Measurements from ENCODE around the gene ENOX1.

DNA sequence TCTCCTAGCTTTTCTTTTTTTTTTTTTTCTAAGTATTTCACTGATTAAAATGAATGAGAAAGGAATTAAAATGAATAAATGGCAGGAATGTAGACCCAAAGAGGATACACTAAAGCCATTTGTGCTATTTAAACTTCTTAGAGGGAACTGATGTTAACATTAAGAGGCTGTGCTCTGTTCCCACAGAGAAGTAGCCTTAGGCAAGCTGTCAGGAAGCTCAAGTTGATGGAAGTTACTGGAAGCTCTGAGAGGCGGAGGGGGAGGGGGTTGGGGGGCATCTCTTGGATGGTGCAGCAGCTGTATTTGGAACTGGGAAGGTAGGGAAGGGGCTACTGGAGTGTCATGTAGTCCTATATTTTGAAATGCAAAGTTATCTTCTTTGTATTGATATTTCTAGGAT, 595.2 kb downstream of the ENOX1 start:
- TF ChIP-seq SNAI2 (CRISPR knock-in tag; IDR thresholded peaks at IDR 0.05) (no peak), TCF4 (CRISPR knock-in tag; IDR thresholded peaks at IDR 0.05; ENCODE audit: borderline replicate concordance) (no peak), ZNF565 (CRISPR knock-in tag; conservative IDR thresholded peaks at IDR 0.05; ENCODE audit: low read depth) (no peak), CSDC2 (CRISPR knock-in tag; IDR thresholded peaks at IDR 0.05) (no peak), ZNF70 (CRISPR knock-in tag; IDR thresholded peaks at IDR 0.05) (no peak), ZFP3 (CRISPR knock-in tag; IDR thresholded peaks at IDR 0.05) (no peak)
- TF ChIP-seq, protein P1, sequence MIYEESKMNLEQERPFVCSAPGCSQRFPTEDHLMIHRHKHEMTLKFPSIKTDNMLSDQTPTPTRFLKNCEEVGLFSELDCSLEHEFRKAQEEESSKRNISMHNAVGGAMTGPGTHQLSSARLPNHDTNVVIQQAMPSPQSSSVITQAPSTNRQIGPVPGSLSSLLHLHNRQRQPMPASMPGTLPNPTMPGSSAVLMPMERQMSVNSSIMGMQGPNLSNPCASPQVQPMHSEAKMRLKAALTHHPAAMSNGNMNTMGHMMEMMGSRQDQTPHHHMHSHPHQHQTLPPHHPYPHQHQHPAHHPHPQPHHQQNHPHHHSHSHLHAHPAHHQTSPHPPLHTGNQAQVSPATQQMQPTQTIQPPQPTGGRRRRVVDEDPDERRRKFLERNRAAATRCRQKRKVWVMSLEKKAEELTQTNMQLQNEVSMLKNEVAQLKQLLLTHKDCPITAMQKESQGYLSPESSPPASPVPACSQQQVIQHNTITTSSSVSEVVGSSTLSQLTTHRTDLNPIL (CRISPR knock-in tag; IDR thresholded peaks at IDR 0.05; ENCODE audit: low read depth), result no peak
- TF ChIP-seq, protein P2, sequence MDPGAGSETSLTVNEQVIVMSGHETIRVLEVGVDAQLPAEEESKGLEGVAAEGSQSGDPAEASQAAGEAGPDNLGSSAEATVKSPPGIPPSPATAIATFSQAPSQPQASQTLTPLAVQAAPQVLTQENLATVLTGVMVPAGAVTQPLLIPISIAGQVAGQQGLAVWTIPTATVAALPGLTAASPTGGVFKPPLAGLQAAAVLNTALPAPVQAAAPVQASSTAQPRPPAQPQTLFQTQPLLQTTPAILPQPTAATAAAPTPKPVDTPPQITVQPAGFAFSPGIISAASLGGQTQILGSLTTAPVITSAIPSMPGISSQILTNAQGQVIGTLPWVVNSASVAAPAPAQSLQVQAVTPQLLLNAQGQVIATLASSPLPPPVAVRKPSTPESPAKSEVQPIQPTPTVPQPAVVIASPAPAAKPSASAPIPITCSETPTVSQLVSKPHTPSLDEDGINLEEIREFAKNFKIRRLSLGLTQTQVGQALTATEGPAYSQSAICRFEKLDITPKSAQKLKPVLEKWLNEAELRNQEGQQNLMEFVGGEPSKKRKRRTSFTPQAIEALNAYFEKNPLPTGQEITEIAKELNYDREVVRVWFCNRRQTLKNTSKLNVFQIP (CRISPR knock-in tag; IDR thresholded peaks at IDR 0.05; ENCODE audit: borderline replicate concordance, low read depth), result no peak
- TF ChIP-seq, protein P3, sequence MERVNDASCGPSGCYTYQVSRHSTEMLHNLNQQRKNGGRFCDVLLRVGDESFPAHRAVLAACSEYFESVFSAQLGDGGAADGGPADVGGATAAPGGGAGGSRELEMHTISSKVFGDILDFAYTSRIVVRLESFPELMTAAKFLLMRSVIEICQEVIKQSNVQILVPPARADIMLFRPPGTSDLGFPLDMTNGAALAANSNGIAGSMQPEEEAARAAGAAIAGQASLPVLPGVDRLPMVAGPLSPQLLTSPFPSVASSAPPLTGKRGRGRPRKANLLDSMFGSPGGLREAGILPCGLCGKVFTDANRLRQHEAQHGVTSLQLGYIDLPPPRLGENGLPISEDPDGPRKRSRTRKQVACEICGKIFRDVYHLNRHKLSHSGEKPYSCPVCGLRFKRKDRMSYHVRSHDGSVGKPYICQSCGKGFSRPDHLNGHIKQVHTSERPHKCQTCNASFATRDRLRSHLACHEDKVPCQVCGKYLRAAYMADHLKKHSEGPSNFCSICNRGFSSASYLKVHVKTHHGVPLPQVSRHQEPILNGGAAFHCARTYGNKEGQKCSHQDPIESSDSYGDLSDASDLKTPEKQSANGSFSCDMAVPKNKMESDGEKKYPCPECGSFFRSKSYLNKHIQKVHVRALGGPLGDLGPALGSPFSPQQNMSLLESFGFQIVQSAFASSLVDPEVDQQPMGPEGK (CRISPR knock-in tag; IDR thresholded peaks at IDR 0.05; ENCODE audit: borderline replicate concordance), result no peak
- TF ChIP-seq, protein P4, sequence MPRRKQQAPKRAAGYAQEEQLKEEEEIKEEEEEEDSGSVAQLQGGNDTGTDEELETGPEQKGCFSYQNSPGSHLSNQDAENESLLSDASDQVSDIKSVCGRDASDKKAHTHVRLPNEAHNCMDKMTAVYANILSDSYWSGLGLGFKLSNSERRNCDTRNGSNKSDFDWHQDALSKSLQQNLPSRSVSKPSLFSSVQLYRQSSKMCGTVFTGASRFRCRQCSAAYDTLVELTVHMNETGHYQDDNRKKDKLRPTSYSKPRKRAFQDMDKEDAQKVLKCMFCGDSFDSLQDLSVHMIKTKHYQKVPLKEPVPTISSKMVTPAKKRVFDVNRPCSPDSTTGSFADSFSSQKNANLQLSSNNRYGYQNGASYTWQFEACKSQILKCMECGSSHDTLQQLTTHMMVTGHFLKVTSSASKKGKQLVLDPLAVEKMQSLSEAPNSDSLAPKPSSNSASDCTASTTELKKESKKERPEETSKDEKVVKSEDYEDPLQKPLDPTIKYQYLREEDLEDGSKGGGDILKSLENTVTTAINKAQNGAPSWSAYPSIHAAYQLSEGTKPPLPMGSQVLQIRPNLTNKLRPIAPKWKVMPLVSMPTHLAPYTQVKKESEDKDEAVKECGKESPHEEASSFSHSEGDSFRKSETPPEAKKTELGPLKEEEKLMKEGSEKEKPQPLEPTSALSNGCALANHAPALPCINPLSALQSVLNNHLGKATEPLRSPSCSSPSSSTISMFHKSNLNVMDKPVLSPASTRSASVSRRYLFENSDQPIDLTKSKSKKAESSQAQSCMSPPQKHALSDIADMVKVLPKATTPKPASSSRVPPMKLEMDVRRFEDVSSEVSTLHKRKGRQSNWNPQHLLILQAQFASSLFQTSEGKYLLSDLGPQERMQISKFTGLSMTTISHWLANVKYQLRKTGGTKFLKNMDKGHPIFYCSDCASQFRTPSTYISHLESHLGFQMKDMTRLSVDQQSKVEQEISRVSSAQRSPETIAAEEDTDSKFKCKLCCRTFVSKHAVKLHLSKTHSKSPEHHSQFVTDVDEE (CRISPR knock-in tag; IDR thresholded peaks at IDR 0.05), result no peak
